GM19025 (cell line): Measurements from ENCODE around the gene CGNL1.

Experiments
- ATAC-seq: cut with Tn5 transposase; IDR thresholded peaks from one replicate; pipeline ENCODE4 v1.9.1; 2021; ENCODE audit warnings: mild to moderate bottlenecking, low read depth, moderate library complexity; ENCODE audit not compliant: unreplicated experiment

Gene CGNL1

GRCh38 chr15:57352535-57353316, 23.6 kb upstream of the CGNL1 start:
- no peak for ATAC-seq

- ATAC-seq: no peak
Measured at GRCh38 chr15:57353317-57353804, 22.9 kb upstream of the CGNL1 start.

- ATAC-seq: no peak
Measured at GRCh38 chr15:57354436-57355123, 21.7 kb upstream of the CGNL1 start.

GRCh38 chr15:57355259-57355658, 21.0 kb upstream of the CGNL1 start:
- no peak for ATAC-seq

GRCh38 chr15:57356178-57356577, 20.1 kb upstream of the CGNL1 start:
- ATAC-seq: no peak

- no peak for ATAC-seq
Measured at GRCh38 chr15:57356636-57357035, 19.7 kb upstream of the CGNL1 start.

- ATAC-seq: no peak
Measured at GRCh38 chr15:57357799-57358198, 18.5 kb upstream of the CGNL1 start.

GRCh38 chr15:57358571-57358970, 17.7 kb upstream of the CGNL1 start:
- ATAC-seq: no peak

GRCh38 chr15:57363661-57364060, 12.6 kb upstream of the CGNL1 start:
- ATAC-seq: no peak

GRCh38 chr15:57364282-57365007, 11.9 kb upstream of the CGNL1 start:
- no peak for ATAC-seq

- ATAC-seq: no peak
Measured at GRCh38 chr15:57367556-57367955, 8.7 kb upstream of the CGNL1 start.

- no peak for ATAC-seq
Measured at GRCh38 chr15:57370929-57371328, 5.4 kb upstream of the CGNL1 start.

- ATAC-seq: no peak
Measured at GRCh38 chr15:57373251-57373881, 2.9 kb upstream of the CGNL1 start.

- no peak for ATAC-seq
Measured at GRCh38 chr15:57373882-57374276, 2.4 kb upstream of the CGNL1 start.

GRCh38 chr15:57376696-57377477, 582 bp downstream of the CGNL1 start:
- no peak for ATAC-seq

GRCh38 chr15:57377478-57377847, 1.2 kb downstream of the CGNL1 start:
- ATAC-seq: no peak

- ATAC-seq: no peak
Measured at GRCh38 chr15:57379487-57379886, 3.2 kb downstream of the CGNL1 start.

- ATAC-seq: no peak
Measured at GRCh38 chr15:57380854-57381253, 4.5 kb downstream of the CGNL1 start.

GRCh38 chr15:57382215-57382614, 5.9 kb downstream of the CGNL1 start:
- ATAC-seq: no peak

GRCh38 chr15:57382969-57383368, 6.7 kb downstream of the CGNL1 start:
- ATAC-seq: no peak
